ACC112 (cell line): ENCODE results near the gene ADAMTS2.

ENCODE experiments used
- H2AFZ ChIP-seq: fragments of 200-600 bp; sonication (generic); one replicate; pipeline ENCODE4 v1.6.0; 2017; ENCODE audit warnings: antibody characterized with exemption, low read length; ENCODE audit not compliant: unreplicated experiment
- H3K27ac ChIP-seq: fragments of 200-600 bp; sonication (generic); 2 replicates; pipeline ENCODE4 v1.5.1; 2014; ENCODE audit warnings: low read depth, mild to moderate bottlenecking, antibody characterized with exemption, low read length, moderate library complexity
- H3K27me3 ChIP-seq: fragments of 200-600 bp; sonication (generic); 2 replicates; pipeline ENCODE4 v1.6.1; 2014; ENCODE audit warnings: mild to moderate bottlenecking, antibody characterized with exemption, low read length, moderate library complexity, mixed read lengths; ENCODE audit not compliant: insufficient read depth
- H3K36me3 ChIP-seq: fragments of 200-600 bp; sonication (generic); 2 replicates; pipeline ENCODE4 v1.6.1; 2016; ENCODE audit warnings: mild to moderate bottlenecking, antibody characterized with exemption, low read length, moderate library complexity, mixed read lengths; ENCODE audit not compliant: insufficient read depth
- H3K4me1 ChIP-seq: fragments of 200-600 bp; sonication (generic); one replicate; pipeline ENCODE4 v1.6.1; 2016; ENCODE audit warnings: low read length, mixed read lengths; ENCODE audit not compliant: insufficient read depth, unreplicated experiment, control insufficient read depth
- H3K4me3 ChIP-seq: fragments of 200-600 bp; sonication (generic); 2 replicates; pipeline ENCODE4 v1.5.1; 2014; ENCODE audit warnings: mild to moderate bottlenecking, low read depth, low read length
- H3K79me2 ChIP-seq: fragments of 200-600 bp; sonication (generic); one replicate; pipeline ENCODE4 v1.6.0; 2016; ENCODE audit warnings: low read length; ENCODE audit not compliant: control insufficient read depth, unreplicated experiment, insufficient read depth

Gene ADAMTS2

GRCh38 chr5:179274321-179275315 is 70.6 kb downstream of the ADAMTS2 start:
- Histone ChIP-seq H3K4me3 (peak overlapping the region; percentile 19; the same call in 1 of the 2 replicates), H3K36me3 (no peaks in the 10 kb centered on the region), H3K27ac (peak overlapping the region; percentile 94), H3K79me2 (peaks cover 41% of the 10 kb centered on the region), H2AFZ (no peak overlapping the region), H3K4me1 (peaks cover 69% of the 10 kb centered on the region), H3K27me3 (no peaks in the 10 kb centered on the region)

GRCh38 chr5:179273441-179274145 is 71.7 kb downstream of the ADAMTS2 start:
- peaks cover 4% of the 10 kb centered on the region; the same call in 1 of the 2 replicates for H3K36me3 ChIP-seq
- H3K79me2 ChIP-seq = peaks cover 51% of the 10 kb centered on the region
- no peak overlapping the region for H3K4me3 ChIP-seq
- H2AFZ ChIP-seq = no peak overlapping the region
- peaks cover 77% of the 10 kb centered on the region for H3K4me1 ChIP-seq
- H3K27ac ChIP-seq = peak overlapping the region; percentile 94
- no peaks in the 10 kb centered on the region for H3K27me3 ChIP-seq

GRCh38 chr5:179273073-179273435 is 72.2 kb downstream of the ADAMTS2 start:
- Histone ChIP-seq H3K4me3 (no peak overlapping the region), H3K27ac (peak overlapping the region; percentile 94)

GRCh38 chr5:179272326-179273072 is 72.8 kb downstream of the ADAMTS2 start:
- Histone ChIP-seq H3K79me2 (peaks cover 58% of the 10 kb centered on the region), H3K4me3 (no peak overlapping the region), H3K27me3 (no peaks in the 10 kb centered on the region), H3K4me1 (peaks cover 84% of the 10 kb centered on the region), H2AFZ (no peak overlapping the region), H3K36me3 (peaks cover 8% of the 10 kb centered on the region; the same call in 1 of the 2 replicates), H3K27ac (0 out of 2 replicates have a peak overlapping the region, but pooled peaks have one; percentile 94)

More at GRCh38 chr5:179273073-179273435, 72.2 kb downstream of the ADAMTS2 start:
- no peak overlapping the region for H2AFZ ChIP-seq
- peaks cover 79% of the 10 kb centered on the region for H3K4me1 ChIP-seq
- H3K27me3 ChIP-seq = no peaks in the 10 kb centered on the region
- peaks cover 7% of the 10 kb centered on the region; the same call in 1 of the 2 replicates for H3K36me3 ChIP-seq
- H3K79me2 ChIP-seq = peaks cover 56% of the 10 kb centered on the region

GRCh38 chr5:179271821-179272325 is 73.4 kb downstream of the ADAMTS2 start:
- Histone ChIP-seq H3K36me3 (peaks cover 8% of the 10 kb centered on the region; the same call in 1 of the 2 replicates), H3K27ac (0 out of 2 replicates have a peak overlapping the region, but pooled peaks have one; percentile 100), H3K4me3 (no peak overlapping the region), H3K27me3 (no peaks in the 10 kb centered on the region), H3K4me1 (peaks cover 88% of the 10 kb centered on the region), H2AFZ (no peak overlapping the region), H3K79me2 (peaks cover 56% of the 10 kb centered on the region)

- Histone ChIP-seq H3K27ac (peak overlapping the region; percentile 100), H3K4me3 (no peak overlapping the region), H3K79me2 (peaks cover 52% of the 10 kb centered on the region), H2AFZ (no peak overlapping the region), H3K36me3 (peaks cover 8% of the 10 kb centered on the region; the same call in 1 of the 2 replicates), H3K4me1 (peaks cover 88% of the 10 kb centered on the region), H3K27me3 (no peaks in the 10 kb centered on the region)
Observed at GRCh38 chr5:179271428-179271734, 73.9 kb downstream of the ADAMTS2 start.

GRCh38 chr5:179270581-179271427 is 74.5 kb downstream of the ADAMTS2 start:
- peak overlapping the region; percentile 100 for H3K27ac ChIP-seq
- no peaks in the 10 kb centered on the region for H3K27me3 ChIP-seq
- H2AFZ ChIP-seq = no peak overlapping the region
- peaks cover 8% of the 10 kb centered on the region; the same call in 1 of the 2 replicates for H3K36me3 ChIP-seq
- no peak overlapping the region for H3K4me3 ChIP-seq
- peaks cover 90% of the 10 kb centered on the region for H3K4me1 ChIP-seq
- H3K79me2 ChIP-seq = peaks cover 52% of the 10 kb centered on the region

- H3K36me3 ChIP-seq = peaks cover 8% of the 10 kb centered on the region; the same call in 1 of the 2 replicates
- peak overlapping the region; percentile 100 for H3K27ac ChIP-seq
- H3K79me2 ChIP-seq = peaks cover 49% of the 10 kb centered on the region
- no peak overlapping the region for H2AFZ ChIP-seq
- H3K27me3 ChIP-seq = no peaks in the 10 kb centered on the region
- H3K4me3 ChIP-seq = no peak overlapping the region
- peaks cover 86% of the 10 kb centered on the region for H3K4me1 ChIP-seq
Observed at GRCh38 chr5:179269781-179270543, 75.3 kb downstream of the ADAMTS2 start.
